ENCODE data around the gene TAT.

DNA sequence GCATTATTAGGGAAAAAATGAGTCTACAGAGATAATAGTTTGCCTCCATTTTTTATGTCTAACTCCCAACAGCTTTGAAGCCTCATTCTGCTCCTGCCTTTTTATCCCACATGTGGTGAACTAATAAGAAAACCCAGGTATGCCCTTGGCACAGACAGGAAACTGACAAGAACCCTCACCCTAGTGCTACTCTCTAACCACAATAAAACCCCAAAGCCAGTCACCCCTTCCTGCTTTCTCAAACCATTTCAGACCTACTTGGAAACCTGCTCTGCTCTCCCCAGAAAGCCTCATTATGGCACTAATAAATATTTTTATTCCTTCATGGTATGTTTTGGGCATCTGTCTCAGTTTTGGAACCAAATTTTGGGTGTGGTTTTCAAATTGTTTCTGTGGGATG lies 45.2 kb upstream of the TAT start:
- TF ChIP-seq POLR2A (IDR thresholded peaks at IDR 0.05) (no peak), CTCF (IDR thresholded peaks at IDR 0.05) (no peak)

Data from adrenal gland (tissue), 5 donors.